Liver (tissue), 9 donors: ENCODE measurements around the gene SPAG9. TPM values are rescaled to one million over a fixed set of nuclear protein-coding genes. Genes with fewer than 3 reads are reported as not detected.

Source experiments
- DNase-seq: peaks from one replicate; pipeline ENCODE4 v3.0.0-alpha.2; 2017; ENCODE audit warnings: low spot score
- H3K27ac ChIP-seq, 2 donors: one replicate each; pipeline ENCODE4 v1.7.0; 2013; ENCODE audit warnings: inconsistent platforms in 2 of 2, low read length in 2 of 2, control low read depth in 1 of 2, low read depth in 1 of 2, mild to moderate bottlenecking in 1 of 2
- H3K27me3 ChIP-seq, 4 donors: one replicate each; pipeline versions ENCODE4 v1.6.1 to v1.7.0; 2013; ENCODE audit warnings: low read length in 3 of 4, inconsistent platforms in 1 of 4, mild to moderate bottlenecking in 1 of 4, moderate library complexity in 1 of 4; ENCODE audit not compliant: control insufficient read depth in 4 of 4, insufficient read depth in 4 of 4
- H3K36me3 ChIP-seq, 4 donors: one replicate each; pipeline versions ENCODE4 v1.6.1 to v1.7.0; 2013; ENCODE audit warnings: low read length in 3 of 4, mild to moderate bottlenecking in 3 of 4, low read depth in 1 of 4, moderate library complexity in 1 of 4; ENCODE audit not compliant: control insufficient read depth in 4 of 4, insufficient read depth in 3 of 4
- H3K4me1 ChIP-seq, 4 donors: one replicate each; pipeline versions ENCODE4 v1.6.1 to v1.7.0; 2013; ENCODE audit warnings: low read length in 3 of 4, mild to moderate bottlenecking in 3 of 4, moderate library complexity in 1 of 4; ENCODE audit not compliant: control insufficient read depth in 4 of 4, insufficient read depth in 4 of 4
- H3K4me3 ChIP-seq, 3 donors: one replicate each; pipeline versions ENCODE4 v1.6.1 to v1.7.0; 2013; ENCODE audit warnings: low read length in 3 of 3, control low read depth in 1 of 3, low read depth in 1 of 3, mild to moderate bottlenecking in 1 of 3
- H3K9ac ChIP-seq, 2 donors: one replicate each; pipeline ENCODE4 v1.7.0; 2013; ENCODE audit warnings: low read length in 2 of 2, mild to moderate bottlenecking in 2 of 2, moderate library complexity in 2 of 2, control low read depth in 1 of 2, low read depth in 1 of 2
- H3K9me3 ChIP-seq, 4 donors: one replicate each; pipeline versions ENCODE4 v1.6.1 to v1.7.0; 2013; ENCODE audit warnings: low read length in 3 of 4; ENCODE audit not compliant: control insufficient read depth in 4 of 4
- EGR1 ChIP-seq, 2 donors: IDR thresholded peaks; 2 replicates each; pipeline ENCODE4 v1.6.1; 2016 to 2018; ENCODE audit warnings: antibody characterized with exemption in 2 of 2, low read depth in 2 of 2
- FOXA1 ChIP-seq: IDR thresholded peaks from 2 replicates; pipeline ENCODE4 v1.6.1; 2016; ENCODE audit warnings: antibody characterized with exemption
- GABPA ChIP-seq, 2 donors: IDR thresholded peaks in 1 of 2; conservative IDR thresholded peaks in 1 of 2; 2 replicates each; pipeline ENCODE4 v1.6.1; 2016; ENCODE audit warnings: antibody characterized with exemption in 2 of 2, mild to moderate bottlenecking in 1 of 2, moderate library complexity in 1 of 2
- HNF4A ChIP-seq, 2 donors: conservative IDR thresholded peaks; 2 replicates each; pipeline ENCODE4 v1.6.1; 2016; ENCODE audit warnings: antibody characterized with exemption in 2 of 2, mild to moderate bottlenecking in 2 of 2
- HNF4G ChIP-seq: IDR thresholded peaks from 2 replicates; pipeline ENCODE4 v1.6.1; 2016; ENCODE audit warnings: antibody characterized with exemption
- JUND ChIP-seq, 2 donors: IDR thresholded peaks; 2 replicates each; pipeline ENCODE4 v1.6.1; 2016; ENCODE audit warnings: antibody characterized with exemption in 2 of 2
- RAD21 ChIP-seq, 2 donors: IDR thresholded peaks; 2 replicates each; pipeline ENCODE4 v1.6.1; 2016; ENCODE audit warnings: antibody characterized with exemption in 2 of 2, mild to moderate bottlenecking in 2 of 2
- RXRA ChIP-seq, 2 donors: IDR thresholded peaks; 2 replicates each; pipeline ENCODE4 v1.6.1; 2017 to 2018; ENCODE audit warnings: antibody characterized with exemption in 2 of 2, mild to moderate bottlenecking in 1 of 2
- SP1 ChIP-seq: IDR thresholded peaks from 2 replicates; pipeline ENCODE4 v1.6.1; 2018; ENCODE audit warnings: antibody characterized with exemption, mild to moderate bottlenecking
- YY1 ChIP-seq: IDR thresholded peaks from 2 replicates; pipeline ENCODE4 v1.6.1; 2016; ENCODE audit warnings: antibody characterized with exemption, mild to moderate bottlenecking
- WGBS: extraction: QIAGEN DNeasy Blood & Tissue Kit; methylation state at CpG from one replicate; pipeline ENCODE4 v1.1.7; 2013; 5-methylcytosine and 5-hydroxymethylcytosine counted together
- polyA plus RNA-seq, 2 donors: library from polyadenylated mRNA; stranded (reverse) in 1 of 2; unstranded in 1 of 2; fragments of 200-250 nt in 1 of 2; fragments of >200 nt in 1 of 2; fragmentation: Nextera tagmentation in 1 of 2; extraction: Ambion mirVana in 1 of 2; gene quantifications; one replicate each; pipeline versions ENCODE4 v1.2.1 to v1.2.3, GENCODE V29; 2013 to 2015
- total RNA-seq, 2 donors: library from RNA; depleted of rRNA; stranded (reverse); fragments of >200 nt; gene quantifications; one replicate each; pipeline ENCODE4 v1.2.3, GENCODE V29; 2014
- TF ChIP-seq, protein P1 (sequence below): IDR thresholded peaks from 2 replicates; pipeline ENCODE4 v1.6.1; 2016; ENCODE audit warnings: antibody characterized with exemption
- TF ChIP-seq, protein P2 (sequence below): IDR thresholded peaks from 2 replicates; pipeline ENCODE4 v1.6.1; 2016; ENCODE audit warnings: antibody characterized with exemption
- TF ChIP-seq, protein P3 (sequence below): IDR thresholded peaks from 2 replicates; pipeline ENCODE4 v1.6.1; 2016; ENCODE audit warnings: antibody characterized with exemption, mild to moderate bottlenecking
- donor health status: healthy.
- donor health status: healthy.
- donor health status: healthy.
- donor health status: healthy.
- donor health status: healthy.

The SPAG9 gene
- total and polyA plus RNA-seq, 4 donors, result 12.0 to 94.0 (median 18.4) TPM

DNA sequence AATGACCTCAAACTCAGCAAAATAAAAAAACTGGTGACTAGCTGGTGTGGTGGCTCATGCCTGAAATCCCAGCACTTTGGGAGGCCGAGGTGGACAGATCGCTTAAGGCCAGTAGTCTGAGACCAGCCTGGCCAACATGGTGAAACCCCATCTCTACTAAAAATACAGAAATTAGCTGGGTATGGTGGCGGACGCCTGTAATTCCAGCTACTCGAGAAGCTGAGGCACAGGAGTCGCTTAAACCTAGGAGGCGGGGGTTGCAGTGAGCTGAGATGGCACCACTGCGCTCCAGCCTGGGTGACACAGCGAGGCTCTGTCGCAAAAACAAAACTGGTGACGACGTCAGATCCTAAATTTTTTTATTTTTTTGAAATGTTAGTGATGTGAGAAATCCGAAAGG, 172.0 kb downstream of the SPAG9 start (continued):
- TF ChIP-seq, protein P1, sequence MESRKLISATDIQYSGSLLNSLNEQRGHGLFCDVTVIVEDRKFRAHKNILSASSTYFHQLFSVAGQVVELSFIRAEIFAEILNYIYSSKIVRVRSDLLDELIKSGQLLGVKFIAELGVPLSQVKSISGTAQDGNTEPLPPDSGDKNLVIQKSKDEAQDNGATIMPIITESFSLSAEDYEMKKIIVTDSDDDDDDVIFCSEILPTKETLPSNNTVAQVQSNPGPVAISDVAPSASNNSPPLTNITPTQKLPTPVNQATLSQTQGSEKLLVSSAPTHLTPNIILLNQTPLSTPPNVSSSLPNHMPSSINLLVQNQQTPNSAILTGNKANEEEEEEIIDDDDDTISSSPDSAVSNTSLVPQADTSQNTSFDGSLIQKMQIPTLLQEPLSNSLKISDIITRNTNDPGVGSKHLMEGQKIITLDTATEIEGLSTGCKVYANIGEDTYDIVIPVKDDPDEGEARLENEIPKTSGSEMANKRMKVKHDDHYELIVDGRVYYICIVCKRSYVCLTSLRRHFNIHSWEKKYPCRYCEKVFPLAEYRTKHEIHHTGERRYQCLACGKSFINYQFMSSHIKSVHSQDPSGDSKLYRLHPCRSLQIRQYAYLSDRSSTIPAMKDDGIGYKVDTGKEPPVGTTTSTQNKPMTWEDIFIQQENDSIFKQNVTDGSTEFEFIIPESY, result no peak
- TF ChIP-seq FOXA1 (no peak), SP1 (no peak), RAD21 (IDR thresholded peaks at IDR 0.05) (no peak), RXRA (IDR thresholded peaks at IDR 0.05) (no peak)

DNA sequence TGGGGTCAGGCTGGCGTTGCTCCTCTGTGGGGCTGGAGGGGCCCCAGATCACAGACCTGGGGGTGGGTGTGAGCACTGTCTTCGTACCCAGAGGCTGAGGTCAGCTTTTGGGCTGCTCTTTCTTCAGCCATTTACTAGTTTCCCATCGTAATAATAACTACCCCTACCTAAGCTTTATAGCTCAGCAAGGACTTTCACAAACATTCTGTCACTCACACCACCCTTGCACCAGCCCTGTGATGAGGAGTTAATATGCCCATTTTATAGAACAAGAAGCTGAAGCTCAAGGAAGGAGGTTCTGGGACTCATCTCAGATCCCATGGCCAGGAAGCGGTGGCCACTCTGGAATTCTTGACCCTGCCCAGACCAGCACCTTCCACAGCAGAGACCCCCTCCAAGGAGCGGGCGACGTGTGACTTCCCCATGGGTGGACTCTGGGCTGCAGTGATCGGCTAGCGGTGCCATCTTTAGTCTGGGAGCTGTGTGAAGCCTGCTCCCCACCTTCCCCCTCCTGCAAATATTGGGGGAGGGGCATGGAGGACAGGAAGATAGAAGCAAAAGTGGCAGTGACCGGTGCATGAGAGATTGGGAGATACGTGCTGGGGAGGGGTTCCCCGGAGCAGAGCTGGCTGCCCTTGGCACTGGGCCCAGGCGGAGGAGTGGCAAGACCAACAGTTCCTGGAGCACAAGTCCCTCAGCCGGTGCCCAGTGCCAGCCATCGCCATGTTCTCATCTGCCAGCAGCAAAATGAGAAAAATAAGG, 172.7 kb downstream of the SPAG9 start:
- no peak for DNase-seq
- Histone ChIP-seq H3K27me3 (no peaks in the 10 kb centered on the region), H3K4me1 (peaks cover 19 to 69% (median 57%) of the 10 kb centered on the region in 4 donors), H3K36me3 (no peaks in the 10 kb centered on the region), H3K9ac (peak overlapping the region in 1 of 2 donors; percentile 62), H3K4me3 (no peak overlapping the region), H3K9me3 (no peaks in the 10 kb centered on the region), H3K27ac (peak overlapping the region; percentile 16 to 86)
- TF ChIP-seq, protein P2, sequence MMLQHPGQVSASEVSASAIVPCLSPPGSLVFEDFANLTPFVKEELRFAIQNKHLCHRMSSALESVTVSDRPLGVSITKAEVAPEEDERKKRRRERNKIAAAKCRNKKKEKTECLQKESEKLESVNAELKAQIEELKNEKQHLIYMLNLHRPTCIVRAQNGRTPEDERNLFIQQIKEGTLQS, result no peak
- TF ChIP-seq HNF4A (conservative IDR thresholded peaks at IDR 0.05), result peak in 1 of 2 donors; percentile 42
- no peak for TF ChIP-seq GABPA (IDR thresholded peaks at IDR 0.05 in 1 of 2, conservative IDR thresholded peaks at IDR 0.05 in 1 of 2)
- TF ChIP-seq HNF4G, result no peak
- TF ChIP-seq RXRA (IDR thresholded peaks at IDR 0.05), result peak; percentile 61 to 67
- no peak for TF ChIP-seq FOXA1
- TF ChIP-seq SP1, result peak; percentile 64
- TF ChIP-seq RAD21 (IDR thresholded peaks at IDR 0.05), result peak; percentile 34 to 65
- no peak for TF ChIP-seq EGR1 (IDR thresholded peaks at IDR 0.05; ENCODE audit: low read depth in 2 of 2)
- TF ChIP-seq, protein P3, sequence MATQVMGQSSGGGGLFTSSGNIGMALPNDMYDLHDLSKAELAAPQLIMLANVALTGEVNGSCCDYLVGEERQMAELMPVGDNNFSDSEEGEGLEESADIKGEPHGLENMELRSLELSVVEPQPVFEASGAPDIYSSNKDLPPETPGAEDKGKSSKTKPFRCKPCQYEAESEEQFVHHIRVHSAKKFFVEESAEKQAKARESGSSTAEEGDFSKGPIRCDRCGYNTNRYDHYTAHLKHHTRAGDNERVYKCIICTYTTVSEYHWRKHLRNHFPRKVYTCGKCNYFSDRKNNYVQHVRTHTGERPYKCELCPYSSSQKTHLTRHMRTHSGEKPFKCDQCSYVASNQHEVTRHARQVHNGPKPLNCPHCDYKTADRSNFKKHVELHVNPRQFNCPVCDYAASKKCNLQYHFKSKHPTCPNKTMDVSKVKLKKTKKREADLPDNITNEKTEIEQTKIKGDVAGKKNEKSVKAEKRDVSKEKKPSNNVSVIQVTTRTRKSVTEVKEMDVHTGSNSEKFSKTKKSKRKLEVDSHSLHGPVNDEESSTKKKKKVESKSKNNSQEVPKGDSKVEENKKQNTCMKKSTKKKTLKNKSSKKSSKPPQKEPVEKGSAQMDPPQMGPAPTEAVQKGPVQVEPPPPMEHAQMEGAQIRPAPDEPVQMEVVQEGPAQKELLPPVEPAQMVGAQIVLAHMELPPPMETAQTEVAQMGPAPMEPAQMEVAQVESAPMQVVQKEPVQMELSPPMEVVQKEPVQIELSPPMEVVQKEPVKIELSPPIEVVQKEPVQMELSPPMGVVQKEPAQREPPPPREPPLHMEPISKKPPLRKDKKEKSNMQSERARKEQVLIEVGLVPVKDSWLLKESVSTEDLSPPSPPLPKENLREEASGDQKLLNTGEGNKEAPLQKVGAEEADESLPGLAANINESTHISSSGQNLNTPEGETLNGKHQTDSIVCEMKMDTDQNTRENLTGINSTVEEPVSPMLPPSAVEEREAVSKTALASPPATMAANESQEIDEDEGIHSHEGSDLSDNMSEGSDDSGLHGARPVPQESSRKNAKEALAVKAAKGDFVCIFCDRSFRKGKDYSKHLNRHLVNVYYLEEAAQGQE, result no peak
- TF ChIP-seq JUND (IDR thresholded peaks at IDR 0.05), result no peak
- peak; percentile 80 for TF ChIP-seq YY1
- 46% methylated on average over 15 of the region's 15 CpGs for WGBS
